B cell (primary cell): ENCODE measurements around the gene TSFM. TPM values are rescaled to one million over a fixed set of nuclear protein-coding genes. Genes with fewer than 3 reads are reported as not detected.

Experiments
- ATAC-seq: fragments of 200-7000 bp; cut with Tn5 transposase; one replicate; pipeline ENCODE4 v1.10.0; 2021; ENCODE audit warnings: low read depth, mild to moderate bottlenecking, moderate number of reproducible peaks, moderate library complexity
- CTCF ChIA-PET: fragments of 350-600 bp; sonication (Branson Sonifier 250); formaldehyde crosslinking; loops from one replicate; lab custom pipeline; 2021; ENCODE audit warnings: antibody characterized with exemption, inconsistent platforms; lab: Charles Lee
- POLR2A ChIA-PET: fragments of 350-600 bp; sonication (Branson Sonifier 250); formaldehyde crosslinking; loops from one replicate; lab custom pipeline; 2021; ENCODE audit warnings: antibody characterized with exemption; lab: Charles Lee
- DNase-seq: peaks from one replicate; pipeline ENCODE4 v3.0.0; 2013
- H2AFZ ChIP-seq: 2 replicates; pipeline ENCODE4 v1.6.1; 2012; ENCODE audit warnings: mild to moderate bottlenecking, low read depth, low read length; ENCODE audit not compliant: insufficient read depth, poor library complexity, severe bottlenecking
- H3K27ac ChIP-seq, 2 donors: 1 replicate in 1 of 2; 2 replicates in 1 of 2; pipeline ENCODE4 v1.5.1; 2012 to 2013; ENCODE audit warnings: low read length in 2 of 2, mild to moderate bottlenecking in 2 of 2, moderate library complexity in 1 of 2
- H3K27me3 ChIP-seq, 4 experiments: fragments of 200-600 bp in 1 of 4; sonication (generic) in 1 of 4; replicated peaks in 1 of 4; 1 replicate in 2 of 4; 2 replicates in 2 of 4; pipeline versions ENCODE4 v1.6.1 to v1.7.0; 2013 to 2016; ENCODE audit warnings: low read length in 3 of 4, mild to moderate bottlenecking in 2 of 4, mixed read lengths in 1 of 4, moderate library complexity in 1 of 4; ENCODE audit not compliant: insufficient read depth in 4 of 4, control insufficient read depth in 3 of 4; ENCODE audit errors: control extremely low read depth in 1 of 4
- H3K36me3 ChIP-seq, 2 experiments: replicated peaks in 1 of 2; 1 replicate in 1 of 2; 2 replicates in 1 of 2; pipeline versions ENCODE4 v1.6.1 to v1.7.1; 2013; ENCODE audit warnings: low read length in 1 of 2; ENCODE audit not compliant: insufficient read depth in 2 of 2, control insufficient read depth in 1 of 2; ENCODE audit errors: control extremely low read depth in 1 of 2, extremely low read depth in 1 of 2
- H3K4me1 ChIP-seq, 2 donors: fragments of 200-600 bp in 1 of 2; sonication (generic) in 1 of 2; 1 replicate in 1 of 2; 2 replicates in 1 of 2; pipeline versions ENCODE4 v1.5.1 to v1.6.1; 2013 to 2017; ENCODE audit warnings: low read length in 2 of 2; ENCODE audit not compliant: control insufficient read depth in 2 of 2, insufficient read depth in 2 of 2
- H3K4me2 ChIP-seq: replicated peaks from 2 replicates; pipeline ENCODE3; 2012; ENCODE audit warnings: mild to moderate bottlenecking, low read depth, low read length; ENCODE audit not compliant: poor library complexity, severe bottlenecking
- H3K4me3 ChIP-seq, 5 experiments: fragments of 200-600 bp in 1 of 5; sonication (generic) in 1 of 5; 1 replicate in 3 of 5; 2 replicates in 2 of 5; pipeline versions ENCODE4 v1.5.1 to v1.7.0; 2011 to 2016; ENCODE audit warnings: low read length in 4 of 5, mild to moderate bottlenecking in 4 of 5, low read depth in 2 of 5, control low read depth in 1 of 5, moderate library complexity in 1 of 5; ENCODE audit not compliant: insufficient read depth in 1 of 5; ENCODE audit errors: control extremely low read depth in 1 of 5, extremely low read depth in 1 of 5
- H3K79me2 ChIP-seq: fragments of 200-600 bp; sonication (generic); one replicate; pipeline ENCODE4 v1.6.0; 2016; ENCODE audit warnings: low read length; ENCODE audit not compliant: control insufficient read depth, insufficient read depth
- H3K9ac ChIP-seq: fragments of 200-600 bp; sonication (generic); 2 replicates; pipeline ENCODE4 v1.6.1; 2017; ENCODE audit warnings: mild to moderate bottlenecking, low read length, moderate library complexity
- H3K9me3 ChIP-seq, 3 donors: one replicate each; pipeline versions ENCODE4 v1.6.1 to v1.7.1; 2013; ENCODE audit warnings: low read length in 2 of 3; ENCODE audit not compliant: control insufficient read depth in 2 of 3, insufficient read depth in 1 of 3; ENCODE audit errors: control extremely low read depth in 1 of 3
- H4K20me1 ChIP-seq: 2 replicates; pipeline ENCODE4 v1.6.0; 2012; ENCODE audit warnings: mild to moderate bottlenecking, low read length; ENCODE audit not compliant: insufficient read depth, control insufficient read depth, poor library complexity, severe bottlenecking
- H3K27ac Mint-ChIP-seq: one replicate; pipeline ENCODE4 v1.8.0; 2021; ENCODE audit warnings: mixed read lengths
- H3K27me3 Mint-ChIP-seq: one replicate; pipeline ENCODE4 v1.8.0; 2021; ENCODE audit warnings: mixed read lengths
- H3K4me1 Mint-ChIP-seq: one replicate; pipeline ENCODE4 v1.8.0; 2021; ENCODE audit warnings: mixed read lengths
- H3K4me3 Mint-ChIP-seq: one replicate; pipeline ENCODE4 v1.8.0; 2021; ENCODE audit warnings: mixed read lengths
- H3K9me3 Mint-ChIP-seq: one replicate; pipeline ENCODE4 v1.8.0; 2022; ENCODE audit warnings: mixed read lengths; ENCODE audit not compliant: insufficient read depth
- EZH2 ChIP-seq: IDR thresholded peaks from 2 replicates; pipeline ENCODE4 v1.6.1; 2012; ENCODE audit warnings: borderline replicate concordance, low read depth, mild to moderate bottlenecking, moderate library complexity, low read length; ENCODE audit not compliant: insufficient read depth, poor library complexity, severe bottlenecking
- WGBS: methylation state at CpG from one replicate; pipeline ENCODE4 v1.1.5; 2013; ENCODE audit warnings: missing lambda C conversion rate; ENCODE audit not compliant: insufficient coverage; 5-methylcytosine and 5-hydroxymethylcytosine counted together
- intact Hi-C: fragments of 100-400 bp; cut with micrococcal nuclease; formaldehyde crosslinking; loops from one replicate; pipeline ENCODE4 v1.10.0; 2022
- polyA plus RNA-seq: library from polyadenylated mRNA; depleted of rRNA; stranded (reverse); fragments of >200 nt; gene quantifications from 2 replicates; pipeline ENCODE4 v1.2.3, GENCODE V29; 2012
- total RNA-seq, 2 donors: library from RNA; stranded (reverse); fragments of 120-200 nt in 1 of 2; gene quantifications; 1 replicate in 1 of 2; 2 replicates in 1 of 2; pipeline versions ENCODE4 v1.2.3 to v1.2.4, GENCODE V29; 2013 to 2022
- TF ChIP-seq, protein P1 (sequence below): fragments of 200-600 bp; IDR thresholded peaks from one replicate; pipeline ENCODE4 v1.8.0; 2022; ENCODE audit warnings: antibody characterized with exemption, mild to moderate bottlenecking

Gene TSFM
- total and polyA plus RNA-seq, 2 donors (not counting 1 experiment from before 2014, with no cell fraction given) = 5.6 to 20.9 TPM

DNA sequence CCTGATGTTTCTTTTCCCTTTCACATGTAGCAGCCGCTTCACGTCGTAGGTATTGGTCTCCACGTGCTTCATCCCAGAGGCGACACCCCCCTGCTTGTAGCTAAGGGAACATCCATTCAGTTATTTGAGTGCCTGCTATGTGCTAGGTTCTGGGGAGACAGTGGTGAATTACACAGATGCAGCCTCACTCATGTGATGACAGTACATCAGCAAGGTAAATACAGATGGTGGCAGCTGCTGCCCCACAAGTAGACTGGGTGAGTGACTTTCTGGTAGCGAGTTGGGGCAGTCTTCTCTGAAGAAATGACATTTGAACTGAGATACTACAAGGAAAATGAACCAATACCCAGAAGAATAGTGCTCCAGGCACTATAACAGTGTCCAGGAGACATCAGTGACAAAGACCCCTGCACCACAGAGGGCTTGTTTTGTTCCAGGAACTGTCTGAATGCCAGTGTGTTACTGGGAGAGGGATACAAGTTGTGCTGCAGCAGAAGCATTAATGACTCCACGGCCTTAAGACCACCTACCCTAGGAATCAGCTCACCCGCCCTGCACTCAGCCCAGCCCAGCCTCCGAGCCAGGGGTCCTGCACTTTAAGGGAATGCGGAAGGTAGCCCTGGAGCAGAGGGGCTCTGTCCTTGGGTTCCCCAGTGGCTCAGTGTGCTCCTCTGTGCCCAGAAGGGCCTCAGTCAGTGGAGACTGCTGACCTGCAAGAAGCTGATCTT, 28.6 kb downstream of the TSFM start:
- no peak overlapping the region for H3K27ac Mint-ChIP-seq
- 94% methylated on average over 7 of the region's 10 CpGs for WGBS
- Histone ChIP-seq H2AFZ (no peak overlapping the region), H3K9me3 (no peaks in the 10 kb centered on the region), H3K79me2 (no peaks in the 10 kb centered on the region), H3K27me3 (no peaks in the 10 kb centered on the region), H3K4me3 (no peak overlapping the region), H4K20me1 (no peaks in the 10 kb centered on the region), H3K9ac (no peak overlapping the region), H3K4me1 (no peaks in the 10 kb centered on the region), H3K27ac (no peak overlapping the region), H3K4me2 (no peak overlapping the region), H3K36me3 (peaks cover 0 to 20% of the 10 kb centered on the region in 2 experiments)
- no peak overlapping the region for H3K4me3 Mint-ChIP-seq
- POLR2A ChIA-PET = no interaction called here
- no peak for TF ChIP-seq EZH2
- TF ChIP-seq, protein P1, sequence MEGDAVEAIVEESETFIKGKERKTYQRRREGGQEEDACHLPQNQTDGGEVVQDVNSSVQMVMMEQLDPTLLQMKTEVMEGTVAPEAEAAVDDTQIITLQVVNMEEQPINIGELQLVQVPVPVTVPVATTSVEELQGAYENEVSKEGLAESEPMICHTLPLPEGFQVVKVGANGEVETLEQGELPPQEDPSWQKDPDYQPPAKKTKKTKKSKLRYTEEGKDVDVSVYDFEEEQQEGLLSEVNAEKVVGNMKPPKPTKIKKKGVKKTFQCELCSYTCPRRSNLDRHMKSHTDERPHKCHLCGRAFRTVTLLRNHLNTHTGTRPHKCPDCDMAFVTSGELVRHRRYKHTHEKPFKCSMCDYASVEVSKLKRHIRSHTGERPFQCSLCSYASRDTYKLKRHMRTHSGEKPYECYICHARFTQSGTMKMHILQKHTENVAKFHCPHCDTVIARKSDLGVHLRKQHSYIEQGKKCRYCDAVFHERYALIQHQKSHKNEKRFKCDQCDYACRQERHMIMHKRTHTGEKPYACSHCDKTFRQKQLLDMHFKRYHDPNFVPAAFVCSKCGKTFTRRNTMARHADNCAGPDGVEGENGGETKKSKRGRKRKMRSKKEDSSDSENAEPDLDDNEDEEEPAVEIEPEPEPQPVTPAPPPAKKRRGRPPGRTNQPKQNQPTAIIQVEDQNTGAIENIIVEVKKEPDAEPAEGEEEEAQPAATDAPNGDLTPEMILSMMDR = no peak
- intact Hi-C loops = no loop called here
- ATAC-seq (no peak), DNase-seq (no peak)
- no peaks in the 10 kb centered on the region for H3K27me3 Mint-ChIP-seq
- no peaks in the 10 kb centered on the region for H3K4me1 Mint-ChIP-seq
- CTCF ChIA-PET = interaction anchor here (2.8 kb wide), 1 partner anchor 94 kb away, joined by 11 read pairs; no protein-coding TSS in a partner anchor
- no peaks in the 10 kb centered on the region for H3K9me3 Mint-ChIP-seq
